HepG2 (cell line): ENCODE measurements around the gene UCK2. TPM values are rescaled to one million over a fixed set of nuclear protein-coding genes. Genes with fewer than 3 reads are reported as not detected.

Source experiments
- FOXJ3 ChIP-seq: sonication (generic); formaldehyde crosslinking; IDR thresholded peaks from 2 replicates; pipeline ENCODE4 v1.4.0; 2020; ENCODE audit warnings: missing genetic modification reagents, mild to moderate bottlenecking, borderline replicate concordance
- GMEB2 ChIP-seq: IDR thresholded peaks from 2 replicates; pipeline ENCODE4 v1.6.1; 2016; ENCODE audit warnings: missing biosample characterization, missing genetic modification reagents, low read depth
- KAT2B ChIP-seq: fragments of 150-350 bp; IDR thresholded peaks from 2 replicates; pipeline ENCODE4 v1.6.1; 2014; ENCODE audit warnings: low read depth, low read length, borderline replicate concordance
- SMYD3 ChIP-seq: sonication (generic); formaldehyde crosslinking; IDR thresholded peaks from 2 replicates; pipeline ENCODE4 v1.8.1; 2023; ENCODE audit warnings: mild to moderate bottlenecking, missing genetic modification reagents
- STAT6 ChIP-seq: sonication (generic); formaldehyde crosslinking; IDR thresholded peaks from 2 replicates; pipeline ENCODE4 v1.4.0; 2020; ENCODE audit warnings: missing genetic modification reagents, mild to moderate bottlenecking, borderline replicate concordance
- ZNF547 ChIP-seq: sonication (generic); formaldehyde crosslinking; IDR thresholded peaks from 2 replicates; pipeline ENCODE4 v1.5.1; 2020; ENCODE audit warnings: mild to moderate bottlenecking, missing genetic modification reagents
- ZNF782 ChIP-seq: sonication (generic); formaldehyde crosslinking; IDR thresholded peaks from 2 replicates; pipeline ENCODE4 v1.4.0; 2020; ENCODE audit warnings: missing genetic modification reagents, mild to moderate bottlenecking, borderline replicate concordance
- ZSCAN25 ChIP-seq: sonication (generic); formaldehyde crosslinking; IDR thresholded peaks from 2 replicates; pipeline ENCODE4 v1.8.0; 2022; ENCODE audit warnings: mild to moderate bottlenecking, missing genetic modification reagents
- polyA plus RNA-seq, 8 experiments: library from polyadenylated mRNA; depleted of rRNA in 3 of 8; stranded (reverse) in 7 of 8; unstranded in 1 of 8; fragments of >200 nt; fragmentation: Illumina TruSeq in 4 of 8; extraction: Trizol in 4 of 8; gene quantifications; 2 replicates each; pipeline versions ENCODE4 v1.2.1 to v1.2.3, GENCODE V29; 2011 to 2016; ENCODE audit warnings: low read depth in 4 of 8, missing spikeins in 1 of 8, mixed read lengths in 1 of 8; ENCODE audit not compliant: insufficient read depth in 1 of 8
- total RNA-seq, 5 experiments: library from RNA; depleted of rRNA; stranded (reverse); fragments of >200 nt; fragmentation: Illumina TruSeq; extraction: Trizol; gene quantifications; 2 replicates each; pipeline ENCODE4 v1.2.3, GENCODE V29; 2016; ENCODE audit warnings: low read depth in 1 of 5
- TF ChIP-seq, protein P1 (sequence below): sonication (generic); formaldehyde crosslinking; IDR thresholded peaks from 2 replicates; pipeline ENCODE4 v1.4.0; 2020; ENCODE audit warnings: mild to moderate bottlenecking, missing genetic modification reagents, borderline replicate concordance
- TF ChIP-seq, protein P2 (sequence below): sonication (generic); formaldehyde crosslinking; IDR thresholded peaks from 2 replicates; pipeline ENCODE4 v1.5.0; 2020; ENCODE audit warnings: missing genetic modification reagents
- TF ChIP-seq, protein P3 (sequence below), 2 experiments: fragments of 450-650 bp in 1 of 2; sonication (generic) in 1 of 2; formaldehyde crosslinking in 1 of 2; IDR thresholded peaks; 2 replicates each; pipeline versions ENCODE4 v1.6.1 to v1.8.0; 2016 to 2022; ENCODE audit warnings: antibody characterized with exemption in 1 of 2, mild to moderate bottlenecking in 1 of 2, missing genetic modification reagents in 1 of 2

UCK2 gene
- total and polyA plus RNA-seq, 2 of the 13 experiments (the other 11 are each of a cell fraction or from before 2014, with no cell fraction given), result 64.3 to 78.0 TPM

DNA sequence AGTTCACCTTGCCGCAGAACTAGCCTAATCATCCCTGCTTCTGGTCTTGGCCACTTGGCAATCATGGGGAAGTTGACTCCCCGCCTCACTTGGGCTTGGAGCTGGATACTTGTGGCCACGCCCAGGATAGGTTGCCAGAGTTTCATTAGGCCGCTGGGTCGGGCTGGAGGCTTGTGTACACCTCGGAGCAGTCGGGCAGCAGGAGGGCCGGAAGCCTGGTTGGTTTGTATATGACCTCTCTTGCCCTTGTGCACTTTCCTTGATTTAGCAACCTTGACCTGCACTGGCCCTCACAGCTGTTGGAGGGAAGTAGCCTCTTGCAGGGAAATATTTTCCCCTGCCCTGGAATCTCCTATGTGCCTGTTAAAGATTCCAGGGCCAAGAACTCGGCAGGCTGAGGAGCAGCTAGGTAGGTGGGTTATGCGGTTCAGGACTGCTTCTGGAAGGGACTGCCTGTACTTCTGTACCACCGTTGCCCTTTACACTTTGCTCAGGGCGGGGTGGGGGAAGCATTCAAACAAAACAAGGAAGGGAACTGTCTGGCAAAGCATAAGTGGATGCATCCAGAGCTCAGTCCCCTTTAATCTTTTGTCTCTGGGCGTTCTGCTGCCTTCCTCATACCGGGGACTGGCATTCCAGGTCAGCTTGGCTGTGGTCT is 83.5 kb downstream of the UCK2 start (continued):
- 0 out of 2 replicates have a peak, but pooled peaks have one; percentile 30 for TF ChIP-seq ZNF547 (CRISPR knock-in tag)
- TF ChIP-seq GMEB2 (CRISPR knock-in tag), result no peak
- TF ChIP-seq, protein P1, sequence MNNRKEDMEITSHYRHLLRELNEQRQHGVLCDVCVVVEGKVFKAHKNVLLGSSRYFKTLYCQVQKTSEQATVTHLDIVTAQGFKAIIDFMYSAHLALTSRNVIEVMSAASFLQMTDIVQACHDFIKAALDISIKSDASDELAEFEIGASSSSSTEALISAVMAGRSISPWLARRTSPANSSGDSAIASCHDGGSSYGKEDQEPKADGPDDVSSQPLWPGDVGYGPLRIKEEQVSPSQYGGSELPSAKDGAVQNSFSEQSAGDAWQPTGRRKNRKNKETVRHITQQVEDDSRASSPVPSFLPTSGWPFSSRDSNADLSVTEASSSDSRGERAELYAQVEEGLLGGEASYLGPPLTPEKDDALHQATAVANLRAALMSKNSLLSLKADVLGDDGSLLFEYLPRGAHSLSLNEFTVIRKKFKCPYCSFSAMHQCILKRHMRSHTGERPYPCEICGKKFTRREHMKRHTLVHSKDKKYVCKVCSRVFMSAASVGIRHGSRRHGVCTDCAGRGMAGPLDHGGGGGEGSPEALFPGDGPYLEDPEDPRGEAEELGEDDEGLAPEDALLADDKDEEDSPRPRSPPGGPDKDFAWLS, result no peak
- peak; percentile 91 for TF ChIP-seq FOXJ3 (CRISPR knock-in tag)
- TF ChIP-seq, protein P2, sequence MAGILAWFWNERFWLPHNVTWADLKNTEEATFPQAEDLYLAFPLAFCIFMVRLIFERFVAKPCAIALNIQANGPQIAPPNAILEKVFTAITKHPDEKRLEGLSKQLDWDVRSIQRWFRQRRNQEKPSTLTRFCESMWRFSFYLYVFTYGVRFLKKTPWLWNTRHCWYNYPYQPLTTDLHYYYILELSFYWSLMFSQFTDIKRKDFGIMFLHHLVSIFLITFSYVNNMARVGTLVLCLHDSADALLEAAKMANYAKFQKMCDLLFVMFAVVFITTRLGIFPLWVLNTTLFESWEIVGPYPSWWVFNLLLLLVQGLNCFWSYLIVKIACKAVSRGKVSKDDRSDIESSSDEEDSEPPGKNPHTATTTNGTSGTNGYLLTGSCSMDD (CRISPR knock-in tag), result no peak
- no peak for TF ChIP-seq KAT2B
- TF ChIP-seq STAT6, result no peak; the same call in 1 of the 2 replicates
- no peak for TF ChIP-seq ZSCAN25 (CRISPR knock-in tag)
- no peak for TF ChIP-seq ZNF782 (CRISPR knock-in tag)
- TF ChIP-seq, protein P3, sequence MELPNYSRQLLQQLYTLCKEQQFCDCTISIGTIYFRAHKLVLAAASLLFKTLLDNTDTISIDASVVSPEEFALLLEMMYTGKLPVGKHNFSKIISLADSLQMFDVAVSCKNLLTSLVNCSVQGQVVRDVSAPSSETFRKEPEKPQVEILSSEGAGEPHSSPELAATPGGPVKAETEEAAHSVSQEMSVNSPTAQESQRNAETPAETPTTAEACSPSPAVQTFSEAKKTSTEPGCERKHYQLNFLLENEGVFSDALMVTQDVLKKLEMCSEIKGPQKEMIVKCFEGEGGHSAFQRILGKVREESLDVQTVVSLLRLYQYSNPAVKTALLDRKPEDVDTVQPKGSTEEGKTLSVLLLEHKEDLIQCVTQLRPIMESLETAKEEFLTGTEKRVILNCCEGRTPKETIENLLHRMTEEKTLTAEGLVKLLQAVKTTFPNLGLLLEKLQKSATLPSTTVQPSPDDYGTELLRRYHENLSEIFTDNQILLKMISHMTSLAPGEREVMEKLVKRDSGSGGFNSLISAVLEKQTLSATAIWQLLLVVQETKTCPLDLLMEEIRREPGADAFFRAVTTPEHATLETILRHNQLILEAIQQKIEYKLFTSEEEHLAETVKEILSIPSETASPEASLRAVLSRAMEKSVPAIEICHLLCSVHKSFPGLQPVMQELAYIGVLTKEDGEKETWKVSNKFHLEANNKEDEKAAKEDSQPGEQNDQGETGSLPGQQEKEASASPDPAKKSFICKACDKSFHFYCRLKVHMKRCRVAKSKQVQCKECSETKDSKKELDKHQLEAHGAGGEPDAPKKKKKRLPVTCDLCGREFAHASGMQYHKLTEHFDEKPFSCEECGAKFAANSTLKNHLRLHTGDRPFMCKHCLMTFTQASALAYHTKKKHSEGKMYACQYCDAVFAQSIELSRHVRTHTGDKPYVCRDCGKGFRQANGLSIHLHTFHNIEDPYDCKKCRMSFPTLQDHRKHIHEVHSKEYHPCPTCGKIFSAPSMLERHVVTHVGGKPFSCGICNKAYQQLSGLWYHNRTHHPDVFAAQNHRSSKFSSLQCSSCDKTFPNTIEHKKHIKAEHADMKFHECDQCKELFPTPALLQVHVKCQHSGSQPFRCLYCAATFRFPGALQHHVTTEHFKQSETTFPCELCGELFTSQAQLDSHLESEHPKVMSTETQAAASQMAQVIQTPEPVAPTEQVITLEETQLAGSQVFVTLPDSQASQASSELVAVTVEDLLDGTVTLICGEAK (IDR thresholded peaks at IDR 0.05), result no peak
- TF ChIP-seq, protein P3 (CRISPR knock-in tag; IDR thresholded peaks at IDR 0.05), result peak; percentile 76; the same call in 1 of the 2 replicates
- no peak for TF ChIP-seq SMYD3
